Chondrocyte (in vitro differentiated cells): ENCODE results near the gene SAAL1. TPM values are rescaled to one million over a fixed set of nuclear protein-coding genes. Genes with fewer than 3 reads are reported as not detected.

Experiments
- DNase-seq: peaks from one replicate; pipeline ENCODE4 v3.0.0; 2021; ENCODE audit warnings: mixed read lengths, low spot score
- H3K27ac Mint-ChIP-seq: one replicate; pipeline ENCODE4 v1.8.0; 2021; ENCODE audit warnings: mild to moderate bottlenecking, moderate library complexity, mixed read lengths; ENCODE audit not compliant: unreplicated experiment
- H3K27me3 Mint-ChIP-seq: 2 replicates; pipeline ENCODE4 v1.8.0; 2021; ENCODE audit warnings: low read depth, mixed read lengths
- H3K36me3 Mint-ChIP-seq: 2 replicates; pipeline ENCODE4 v1.8.0; 2021; ENCODE audit warnings: low read depth, mixed read lengths
- H3K4me1 Mint-ChIP-seq: 2 replicates; pipeline ENCODE4 v1.8.0; 2021; ENCODE audit warnings: low read depth, mild to moderate bottlenecking, mixed read lengths
- H3K4me3 Mint-ChIP-seq: one replicate; pipeline ENCODE4 v1.8.0; 2021; ENCODE audit warnings: mild to moderate bottlenecking, moderate library complexity, mixed read lengths; ENCODE audit not compliant: unreplicated experiment
- H3K9me3 Mint-ChIP-seq: 2 replicates; pipeline ENCODE4 v1.8.0; 2021; ENCODE audit warnings: low read depth, mixed read lengths
- CTCF ChIP-seq: fragments of 200-600 bp; sonication (generic); IDR thresholded peaks from 2 replicates; pipeline ENCODE4 v1.5.0; 2021; ENCODE audit warnings: antibody characterized with exemption, mild to moderate bottlenecking, moderate library complexity
- total RNA-seq: library from RNA; stranded (reverse); gene quantifications from 3 replicates; pipeline ENCODE4 v1.2.1, GENCODE V29; 2021

The SAAL1 gene
- total RNA-seq, 1 donor from 2014 or later = 12.1 TPM

- no peaks in the 10 kb centered on the region for H3K36me3 Mint-ChIP-seq
- H3K4me1 Mint-ChIP-seq = peaks cover 5% of the 10 kb centered on the region
- no peaks in the 10 kb centered on the region for H3K27me3 Mint-ChIP-seq
- H3K9me3 Mint-ChIP-seq = no peaks in the 10 kb centered on the region
- TF ChIP-seq CTCF = no peak
- no peak overlapping the region for H3K4me3 Mint-ChIP-seq
- no peak overlapping the region for H3K27ac Mint-ChIP-seq
- DNase-seq = no peak
Observed at GRCh38 chr11:18067372-18067771, 38.5 kb downstream of the SAAL1 start.

GRCh38 chr11:18066626-18067025 lies 39.3 kb downstream of the SAAL1 start:
- TF ChIP-seq CTCF = no peak
- DNase-seq = no peak
- Mint-ChIP-seq H3K9me3 (no peaks in the 10 kb centered on the region), H3K36me3 (no peaks in the 10 kb centered on the region), H3K27ac (no peak overlapping the region), H3K4me3 (no peak overlapping the region), H3K27me3 (no peaks in the 10 kb centered on the region), H3K4me1 (peaks cover 5% of the 10 kb centered on the region)

DNA sequence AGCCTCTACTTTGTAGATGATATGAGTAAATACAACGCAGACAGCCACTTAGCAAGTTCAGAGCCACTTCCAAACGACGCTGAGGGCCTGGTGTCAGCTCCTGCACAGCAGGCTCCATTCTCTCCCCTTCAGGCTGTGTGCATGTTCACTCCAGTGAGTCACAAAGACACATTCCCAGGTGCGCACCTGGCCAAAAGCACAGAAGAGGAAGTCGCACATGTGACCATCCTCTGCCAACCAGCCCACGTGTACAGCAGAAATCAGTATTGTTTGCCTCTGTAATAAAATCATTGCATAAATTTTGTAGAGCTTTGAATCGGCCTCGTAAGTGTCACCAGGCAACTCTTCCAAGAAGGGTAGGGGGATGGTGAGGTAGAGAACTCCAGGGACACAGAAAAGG lies 40.3 kb downstream of the SAAL1 start:
- Mint-ChIP-seq H3K36me3 (no peaks in the 10 kb centered on the region), H3K4me3 (no peak overlapping the region), H3K4me1 (peaks cover 5% of the 10 kb centered on the region), H3K27me3 (no peaks in the 10 kb centered on the region), H3K9me3 (no peaks in the 10 kb centered on the region), H3K27ac (no peak overlapping the region)
- TF ChIP-seq CTCF = no peak
- no peak for DNase-seq

- DNase-seq = no peak
- Mint-ChIP-seq H3K36me3 (no peaks in the 10 kb centered on the region), H3K27ac (no peak overlapping the region), H3K27me3 (no peaks in the 10 kb centered on the region), H3K4me1 (peaks cover 5% of the 10 kb centered on the region), H3K4me3 (no peak overlapping the region), H3K9me3 (no peaks in the 10 kb centered on the region)
- TF ChIP-seq CTCF = no peak
Observed at GRCh38 chr11:18064450-18065054, 41.3 kb downstream of the SAAL1 start.

GRCh38 chr11:18063862-18064434 lies 41.9 kb downstream of the SAAL1 start:
- no peak for TF ChIP-seq CTCF
- Mint-ChIP-seq H3K27me3 (no peaks in the 10 kb centered on the region), H3K4me1 (peaks cover 5% of the 10 kb centered on the region), H3K4me3 (no peak overlapping the region), H3K36me3 (no peaks in the 10 kb centered on the region), H3K9me3 (no peaks in the 10 kb centered on the region), H3K27ac (no peak overlapping the region)
- DNase-seq = no peak
